ENCODE data around the gene TEPSIN.

TEPSIN gene

DNA sequence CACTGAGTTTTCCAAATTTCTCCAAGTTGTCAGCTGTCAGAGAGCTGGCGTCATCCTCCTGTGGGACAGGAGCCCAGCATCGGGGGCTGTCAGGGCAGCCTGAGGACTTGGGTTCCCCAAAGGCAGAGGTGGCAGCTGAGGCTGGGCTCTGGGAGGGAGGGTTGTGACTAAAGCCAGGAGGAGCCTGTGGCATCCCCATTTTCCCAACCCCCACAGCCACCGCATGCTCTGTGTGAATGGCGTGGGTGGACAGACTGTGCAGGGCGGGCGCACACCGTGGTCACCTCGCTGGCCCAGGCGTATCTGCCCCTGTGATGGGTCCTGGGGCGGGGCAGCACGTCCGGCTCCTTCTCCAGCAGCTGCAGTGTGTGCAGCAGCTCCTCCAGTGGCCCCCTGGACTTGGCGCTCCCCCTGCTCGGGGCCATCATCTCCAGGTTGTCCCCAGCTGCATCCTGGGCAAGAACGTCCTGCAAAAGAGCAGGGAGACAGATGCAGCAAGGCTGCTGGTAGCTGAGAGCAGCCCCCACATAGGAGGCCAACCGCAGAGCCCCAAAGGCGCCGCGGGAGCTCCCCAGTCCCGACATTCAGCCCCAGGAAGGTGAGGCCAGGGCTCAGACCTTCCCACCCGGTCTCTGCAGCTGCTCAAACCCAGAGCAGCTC, 40.9 kb downstream of the TEPSIN start:
- DNase-seq (ENCODE audit: low read depth in 2 of 2) = no peak

DNA sequence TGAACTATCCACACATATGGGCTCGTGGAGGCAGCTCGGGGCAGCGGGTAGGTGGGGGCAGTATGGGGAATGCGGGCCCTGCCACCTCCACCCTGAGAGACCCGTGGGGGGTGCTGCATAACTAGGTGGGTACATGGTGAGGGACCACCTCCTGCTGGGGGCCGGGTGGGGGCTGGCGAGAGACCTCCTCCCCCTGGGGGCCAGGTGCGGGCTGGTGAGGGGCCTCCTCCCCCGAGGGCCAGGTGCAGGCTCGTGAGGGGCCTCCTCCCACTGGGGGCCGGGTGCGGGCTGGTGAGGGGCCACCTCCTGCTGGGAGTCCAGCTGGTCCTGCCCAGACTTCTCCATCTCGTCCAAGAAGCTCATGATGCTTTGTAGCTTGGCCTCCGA, 41.5 kb downstream of the TEPSIN start:
- no peak for DNase-seq (ENCODE audit: low read depth in 2 of 2)

DNA sequence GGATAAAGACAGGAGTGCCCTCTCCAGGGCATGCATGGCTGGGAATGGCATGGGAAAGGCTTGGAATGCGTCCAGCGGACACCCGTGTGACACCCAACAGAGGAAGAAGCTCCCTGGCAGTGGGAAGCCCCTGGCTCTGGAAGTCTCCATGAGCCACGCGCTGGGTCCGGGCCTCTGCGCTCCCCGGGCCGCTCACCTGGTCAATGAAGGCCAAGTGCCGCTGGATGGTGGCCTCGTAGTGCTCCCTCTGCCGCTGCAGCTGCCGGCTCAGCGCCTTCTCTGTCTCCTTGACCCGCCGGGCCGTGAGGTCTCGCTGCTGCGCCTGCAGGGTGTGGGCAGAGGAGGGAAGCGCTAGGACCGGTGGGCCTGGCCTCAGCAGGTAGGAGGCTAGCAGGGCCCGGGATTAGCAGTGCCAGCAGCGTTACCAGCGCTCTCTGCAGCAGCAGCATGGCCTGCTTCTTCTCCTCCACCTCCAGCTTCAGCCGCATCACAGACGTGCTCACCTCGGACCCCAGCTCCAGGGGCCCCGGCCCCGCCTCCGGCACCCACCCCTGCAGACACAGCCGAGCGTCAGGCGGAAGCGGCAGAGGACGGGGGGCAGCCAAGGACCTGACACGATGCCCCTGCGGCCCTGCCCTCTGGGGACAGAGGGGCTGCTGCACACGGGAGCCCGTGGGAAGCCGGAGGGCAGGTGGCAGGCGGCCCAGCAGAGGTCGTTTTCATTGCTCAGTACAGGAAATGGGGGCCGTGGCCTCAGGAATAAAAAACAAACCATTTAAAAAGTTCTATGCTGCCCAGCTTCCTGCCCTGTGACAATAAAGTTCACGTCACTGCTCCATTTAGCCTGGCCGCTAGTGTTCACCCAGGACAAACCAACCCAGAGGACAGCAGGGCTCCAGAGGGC, 42.1 kb downstream of the TEPSIN start:
- no peak for DNase-seq (ENCODE audit: low read depth in 2 of 2)

DNA sequence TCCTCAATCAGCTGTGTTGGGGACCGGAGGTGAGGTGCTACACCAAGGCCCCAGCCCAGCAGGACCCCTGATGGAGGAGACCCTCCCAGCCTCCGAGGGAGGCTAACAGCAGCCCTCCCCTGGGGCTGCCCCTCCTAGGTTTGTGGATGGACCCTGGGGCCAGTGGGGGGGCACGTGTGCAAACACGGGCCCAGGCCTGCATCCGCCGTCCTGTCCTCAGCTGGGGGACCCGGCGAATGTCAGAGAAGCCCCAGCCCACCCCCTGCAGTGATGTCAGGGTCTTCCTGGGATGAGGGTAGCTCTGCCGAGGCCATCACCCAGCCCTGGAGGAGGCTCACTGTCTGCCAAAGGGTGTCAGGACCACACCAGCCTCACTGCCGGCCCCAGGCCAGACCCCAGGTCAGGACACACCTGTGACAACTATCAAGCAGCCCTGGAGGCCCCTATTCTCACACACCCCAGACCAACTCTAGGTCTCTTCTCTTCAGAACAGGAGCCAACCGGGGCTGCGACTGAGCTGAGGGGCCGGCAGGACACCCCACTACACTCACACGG, 42.8 kb downstream of the TEPSIN start:
- DNase-seq (ENCODE audit: low read depth in 2 of 2) = no peak

DNA sequence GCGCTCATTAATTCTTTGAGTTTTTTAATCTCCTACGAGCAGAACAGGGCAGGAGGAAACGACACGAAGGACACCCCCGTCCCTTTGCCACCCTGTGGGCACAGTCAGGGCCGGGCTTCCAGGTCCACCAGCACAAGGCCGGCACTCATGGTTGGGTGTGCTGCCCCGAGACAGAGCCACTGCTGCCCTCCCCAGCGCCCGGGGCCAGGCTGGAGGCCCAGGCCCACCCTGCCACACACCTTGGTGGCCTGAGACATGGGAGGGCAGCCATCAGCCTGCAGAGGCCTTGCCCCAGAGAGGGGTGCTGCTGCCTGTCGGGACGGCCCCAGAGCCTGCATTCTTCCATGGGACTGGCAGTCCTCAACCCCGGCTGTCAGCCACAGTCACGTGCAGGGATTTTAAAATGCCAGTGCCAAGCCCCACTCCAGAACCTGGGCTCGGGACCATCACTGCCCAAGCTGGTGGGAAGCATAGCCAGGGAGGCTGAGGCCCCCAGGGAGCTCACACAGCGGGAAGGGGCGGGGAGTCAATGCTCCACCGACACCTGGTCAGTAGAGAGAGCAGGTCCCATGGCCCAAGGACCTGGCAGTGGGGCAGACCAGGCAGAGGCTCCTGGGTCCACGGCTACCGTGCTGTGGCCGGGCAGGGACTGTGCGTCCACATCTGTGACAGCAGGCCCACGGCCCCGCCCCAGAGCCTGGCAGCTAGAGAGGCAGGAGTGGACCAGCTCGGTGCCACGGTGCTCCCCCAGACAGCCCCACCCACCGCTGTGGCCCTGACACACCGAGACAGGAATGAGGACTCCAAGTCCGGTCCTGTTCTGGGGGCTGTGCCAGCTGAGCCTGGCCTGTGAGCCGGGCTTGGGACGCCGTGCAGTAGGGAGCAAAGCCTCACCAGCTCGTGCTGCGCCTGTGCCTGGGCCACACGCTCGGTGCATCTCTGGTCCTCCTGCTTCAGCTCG, 43.6 kb downstream of the TEPSIN start:
- no peak for DNase-seq (ENCODE audit: low read depth in 2 of 2)

DNA sequence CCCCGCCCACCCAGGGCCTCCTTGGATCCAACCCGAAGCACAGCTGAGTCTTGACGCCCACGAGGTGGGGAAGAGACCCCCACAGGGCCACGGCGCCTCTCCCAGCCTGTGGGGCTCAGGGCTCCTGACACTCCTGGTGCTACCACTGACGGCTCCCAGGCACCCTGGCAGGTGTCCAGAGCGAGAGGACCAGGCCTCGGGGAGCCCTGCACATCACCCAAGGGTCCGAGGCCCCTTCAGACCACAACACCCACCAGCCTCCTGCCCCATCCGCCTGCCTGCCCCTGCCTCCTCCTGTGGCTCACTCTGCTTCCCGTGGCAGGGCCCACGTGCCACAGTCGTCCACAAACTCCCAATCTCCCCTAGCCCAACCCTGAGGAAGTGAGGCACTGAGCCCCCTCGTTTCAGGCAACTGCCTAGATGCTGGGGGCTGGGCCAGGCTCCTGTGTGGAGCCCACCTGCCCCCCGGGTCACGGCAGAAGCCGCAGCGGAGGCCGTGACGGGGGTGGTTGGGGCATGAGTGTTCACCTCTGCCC, 44.6 kb downstream of the TEPSIN start:
- no peak for DNase-seq (ENCODE audit: low read depth in 2 of 2)

DNA sequence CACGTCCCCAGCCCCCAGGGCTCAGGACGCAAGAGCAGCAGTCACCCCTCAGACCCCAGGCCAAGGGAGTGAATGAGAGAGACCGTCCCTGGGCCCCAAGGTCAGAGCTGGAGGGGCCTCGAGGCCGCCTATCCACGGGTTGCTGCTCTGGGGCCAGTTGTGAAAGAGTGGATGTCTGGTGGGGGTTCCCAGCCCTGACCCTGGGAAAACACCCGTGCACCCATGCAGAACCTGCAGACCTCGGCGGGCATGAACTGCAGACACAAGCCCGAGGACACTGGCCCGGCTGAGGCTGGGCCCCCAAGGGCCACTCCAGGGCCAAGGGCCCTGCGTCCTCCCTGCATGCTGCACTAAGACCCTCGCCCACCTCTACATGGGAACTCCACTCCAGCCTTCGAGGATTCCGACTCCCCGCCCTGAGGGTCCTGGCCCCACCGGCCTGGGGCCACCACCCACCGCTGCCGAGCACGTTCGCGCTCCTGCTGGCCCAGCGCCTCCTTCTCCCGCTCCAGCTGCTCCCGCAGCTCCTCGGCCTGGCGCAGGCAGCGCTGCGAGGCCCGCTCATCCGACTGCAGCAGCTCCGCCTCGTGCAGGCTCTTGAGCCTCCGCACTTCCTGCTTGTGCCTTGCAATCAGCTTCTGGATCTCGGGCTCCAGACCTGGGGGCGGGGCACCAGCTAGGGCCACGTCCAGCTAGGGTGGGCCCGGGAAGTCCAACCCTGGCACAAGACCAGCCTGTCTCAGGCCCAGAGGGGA, 45.2 kb downstream of the TEPSIN start:
- no peak for DNase-seq (ENCODE audit: low read depth in 2 of 2)

DNA sequence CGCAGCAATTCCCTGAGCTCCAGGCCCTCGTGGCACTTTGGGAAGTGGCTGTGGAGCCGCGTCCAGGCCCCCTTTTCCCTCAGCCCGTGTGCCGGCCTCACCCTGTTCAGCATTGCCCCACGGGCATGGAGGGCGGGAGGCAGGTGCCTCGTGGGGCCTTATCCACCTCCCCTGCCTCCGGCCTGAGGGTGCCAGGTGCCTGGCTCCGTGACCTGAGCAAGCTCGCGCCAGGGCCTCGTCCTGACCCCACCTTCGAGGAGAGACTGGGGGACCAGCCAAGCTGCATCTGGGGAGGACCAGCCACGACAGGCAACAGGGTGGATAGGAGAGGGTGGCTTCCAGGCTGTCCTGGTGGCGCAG, 45.8 kb downstream of the TEPSIN start:
- no peak for DNase-seq (ENCODE audit: low read depth in 2 of 2)

DNA sequence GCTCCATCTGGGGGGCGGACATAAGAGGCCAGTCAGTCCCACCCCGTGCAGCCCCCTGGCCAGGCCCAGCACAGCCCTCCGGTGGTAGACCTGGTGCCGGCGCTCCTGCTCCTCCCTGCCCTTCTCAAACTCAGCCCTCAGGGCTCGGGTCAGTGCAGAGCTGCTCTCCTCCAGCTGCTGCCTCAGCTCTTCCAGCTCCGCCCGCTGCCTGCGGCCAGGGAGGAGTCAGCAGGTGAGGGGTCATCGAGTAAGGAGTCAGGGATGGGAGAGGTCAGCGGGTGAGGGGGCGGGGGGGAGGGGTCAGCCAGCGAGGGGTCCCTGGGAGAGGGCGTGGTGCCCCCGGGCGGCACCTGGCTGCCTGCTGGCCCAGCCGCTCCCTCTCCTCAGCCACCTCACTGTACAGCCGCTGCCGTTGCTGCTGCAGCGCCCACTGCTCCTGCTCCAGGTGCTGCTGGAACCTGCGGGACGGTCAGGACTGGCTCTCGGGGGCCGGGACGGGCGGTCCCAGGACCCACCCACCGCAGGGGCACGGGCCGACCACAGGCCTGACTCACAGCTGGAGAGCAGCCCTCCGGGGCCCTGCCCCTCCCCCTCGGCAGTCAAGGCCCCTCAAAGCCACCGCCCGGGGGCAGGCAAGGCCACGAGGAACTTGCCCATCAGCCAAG, 46.3 kb downstream of the TEPSIN start:
- DNase-seq (ENCODE audit: low read depth in 2 of 2) = no peak

DNA sequence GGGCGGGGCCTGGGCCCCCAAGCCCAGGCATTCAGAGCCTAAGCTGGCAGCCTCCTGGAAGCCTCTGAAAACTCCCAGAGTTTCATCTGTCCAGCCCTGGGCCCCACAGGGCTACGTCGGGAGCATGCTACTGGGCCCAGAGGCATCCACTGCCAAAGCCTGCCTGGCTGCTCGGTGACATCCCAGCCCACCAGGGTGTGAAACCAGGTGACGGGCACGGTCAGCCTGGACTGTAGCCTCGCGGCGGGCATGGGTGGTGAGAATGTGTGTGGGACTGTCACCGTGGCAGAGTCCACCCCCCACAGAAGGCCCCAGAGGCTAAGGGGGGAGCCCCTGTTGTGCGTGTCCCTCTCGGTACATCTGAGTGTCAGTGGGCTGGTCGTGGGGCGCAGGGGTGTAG, 47.2 kb downstream of the TEPSIN start:
- DNase-seq (ENCODE audit: low read depth in 2 of 2) = no peak

DNA sequence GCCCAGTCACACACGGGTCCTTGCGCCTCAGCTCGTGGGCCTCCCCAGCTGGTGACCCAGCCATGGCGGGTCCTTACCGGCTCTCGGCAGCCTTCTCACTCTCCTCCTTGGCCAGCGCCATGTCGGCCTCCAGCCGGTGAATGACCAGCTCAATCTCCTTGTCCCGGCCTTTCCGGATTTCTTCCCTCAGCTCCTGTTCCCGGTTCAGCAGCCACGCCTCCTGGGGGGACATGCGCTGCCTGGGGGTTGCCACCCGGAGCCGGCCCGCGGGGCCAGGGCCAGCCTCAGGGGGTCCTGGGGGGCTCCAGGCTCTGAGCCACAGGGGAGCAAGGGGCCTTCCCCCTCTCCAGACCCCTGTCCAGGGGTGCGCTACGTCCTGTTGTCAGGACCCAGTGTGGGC, 47.7 kb downstream of the TEPSIN start:
- no peak for DNase-seq (ENCODE audit: low read depth in 2 of 2)

DNA sequence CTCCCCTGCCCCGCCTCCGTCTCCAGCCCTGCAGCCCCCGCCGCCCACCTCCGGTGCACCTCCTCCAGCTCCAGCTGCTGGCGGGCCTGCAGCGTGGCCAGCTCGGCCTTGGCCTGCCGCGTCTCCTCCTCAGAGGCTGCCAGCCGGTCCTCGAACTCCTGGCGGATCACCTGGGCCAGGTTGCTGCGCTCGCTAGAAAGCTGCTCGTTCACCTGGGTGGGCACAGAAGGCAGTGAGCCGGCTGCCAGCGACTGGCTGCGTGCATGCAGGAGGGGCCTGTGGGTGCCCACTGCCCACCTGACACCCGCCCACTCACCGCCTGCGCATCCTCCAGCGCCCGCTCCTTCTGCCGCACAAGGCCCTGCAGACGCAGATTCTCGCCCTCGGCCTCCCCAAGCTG, 48.3 kb downstream of the TEPSIN start:
- DNase-seq (ENCODE audit: low read depth in 2 of 2) = no peak

DNA sequence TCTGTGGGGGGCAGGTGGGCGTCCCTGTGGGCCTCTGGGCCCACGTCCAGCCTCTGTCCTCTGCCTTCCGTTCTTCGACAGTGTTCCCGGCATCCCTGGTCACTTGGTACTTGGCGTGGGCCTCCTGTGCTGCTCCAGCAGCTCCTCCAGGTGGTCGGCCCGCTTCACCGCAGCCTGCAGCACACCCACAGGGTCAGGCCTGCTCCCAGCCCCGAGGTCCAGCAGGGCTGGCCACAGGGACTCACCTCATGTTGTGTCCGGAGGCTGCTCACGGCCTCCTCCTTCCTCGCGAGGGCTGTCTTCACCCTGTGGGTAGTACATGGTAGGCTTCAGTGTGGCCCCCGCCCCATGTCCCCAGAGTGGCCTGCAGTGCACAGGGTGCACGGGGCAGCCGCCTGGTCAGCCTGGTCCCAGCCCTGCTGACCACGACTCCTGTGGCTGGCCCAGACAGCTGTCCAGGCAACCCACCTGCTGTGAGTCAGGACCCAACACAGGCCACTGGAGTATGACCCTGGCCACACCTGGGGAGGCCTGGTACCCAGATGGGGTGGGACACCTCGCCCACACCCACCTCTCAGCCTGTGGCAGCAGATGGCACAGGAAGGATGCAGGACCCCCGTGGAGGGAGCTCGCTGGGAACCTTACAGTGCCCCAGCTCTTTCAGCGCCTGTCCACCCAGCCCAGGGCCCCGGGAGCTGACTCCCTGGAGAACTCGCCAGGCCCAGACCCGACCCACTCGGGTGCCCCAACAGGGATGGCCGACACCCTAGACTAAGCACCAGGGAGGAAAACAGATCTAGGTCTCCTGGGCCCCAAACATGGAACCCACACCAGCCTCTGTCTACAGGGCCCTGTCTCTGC, 49.0 kb downstream of the TEPSIN start:
- no peak for DNase-seq (ENCODE audit: low read depth in 2 of 2)

DNA sequence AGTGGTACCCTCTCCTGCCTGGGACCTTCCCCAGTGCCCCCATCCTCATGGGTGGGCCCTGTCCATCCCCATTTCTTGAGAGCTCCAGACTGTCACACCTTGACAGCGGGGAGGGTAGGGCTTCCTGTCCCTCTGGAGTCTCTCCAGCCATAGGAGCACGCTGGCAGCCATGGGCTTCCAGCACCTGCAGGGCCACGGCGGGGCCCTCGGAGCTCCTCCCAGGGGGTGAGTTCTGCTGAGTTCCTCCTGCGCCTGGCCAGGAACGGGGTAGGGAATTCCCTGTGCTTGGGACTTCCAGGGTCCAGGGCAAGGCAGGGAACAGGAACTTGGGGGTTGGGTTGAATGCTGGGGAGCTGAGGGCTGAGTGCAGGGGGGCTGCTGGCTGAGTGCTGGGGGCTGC, 49.8 kb downstream of the TEPSIN start:
- DNase-seq (ENCODE audit: low read depth in 2 of 2) = no peak

DNA sequence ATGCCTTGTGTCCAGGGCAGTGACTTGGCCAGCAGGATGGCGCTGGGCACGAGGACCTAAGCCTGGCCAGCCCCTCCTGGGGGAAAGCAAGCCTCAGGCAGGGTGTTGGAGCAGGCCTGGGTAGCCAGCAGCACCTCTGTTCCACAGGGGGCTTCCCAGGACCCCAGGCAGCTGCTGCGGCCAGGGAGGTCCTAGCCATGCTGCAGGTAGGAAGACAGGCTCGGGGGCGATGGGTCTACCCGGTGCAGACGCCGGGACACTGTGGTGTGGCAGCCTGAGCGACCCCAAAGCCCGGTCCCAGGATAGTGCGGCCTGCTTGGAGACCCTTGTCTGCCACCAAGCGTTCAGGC, 50.4 kb downstream of the TEPSIN start:
- no peak for DNase-seq (ENCODE audit: low read depth in 2 of 2)

DNA sequence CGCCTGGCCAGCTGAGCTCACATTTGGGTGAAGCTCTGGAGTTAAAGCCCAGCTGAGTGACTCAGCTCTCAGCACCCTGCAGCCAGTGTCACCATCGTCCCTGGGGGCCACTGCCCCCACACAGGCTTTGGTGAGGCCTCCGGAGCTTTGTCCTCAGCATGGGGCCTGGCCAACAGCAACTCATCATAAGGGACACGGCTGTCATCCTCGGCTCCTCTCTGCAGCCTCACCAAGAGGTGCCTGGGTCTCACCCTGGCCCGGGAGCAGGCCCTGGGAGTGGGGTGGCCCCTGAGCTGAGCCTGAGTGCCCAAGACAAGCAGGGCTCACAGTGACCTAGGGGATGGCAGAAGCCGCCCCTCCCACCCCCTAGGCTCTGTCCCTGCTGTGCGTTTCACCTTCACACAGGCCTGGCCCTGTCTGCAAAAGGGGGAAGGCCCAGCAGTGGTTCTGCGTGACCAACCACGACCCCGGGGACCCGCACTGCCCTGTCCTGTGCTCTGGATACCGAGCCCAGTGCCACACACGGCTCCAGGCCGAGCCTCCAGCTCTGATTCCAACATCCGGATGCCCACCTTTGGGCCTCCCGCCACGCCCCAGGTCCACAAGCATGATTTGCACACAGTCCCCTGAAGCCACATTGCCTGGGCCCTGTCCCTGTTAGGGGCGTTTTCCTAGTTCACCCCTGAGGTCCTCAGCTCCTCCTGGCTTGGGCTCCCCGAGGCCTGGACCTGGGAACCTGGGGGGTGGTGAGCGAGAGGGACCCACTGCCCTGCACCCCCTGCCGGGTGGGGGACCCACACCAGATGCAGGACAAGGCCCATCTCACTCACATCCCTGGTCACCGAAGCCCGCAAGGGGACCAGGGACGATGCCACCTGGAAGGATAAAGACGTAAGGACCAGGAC, 51.0 kb downstream of the TEPSIN start:
- no peak for DNase-seq (ENCODE audit: low read depth in 2 of 2)

DNA sequence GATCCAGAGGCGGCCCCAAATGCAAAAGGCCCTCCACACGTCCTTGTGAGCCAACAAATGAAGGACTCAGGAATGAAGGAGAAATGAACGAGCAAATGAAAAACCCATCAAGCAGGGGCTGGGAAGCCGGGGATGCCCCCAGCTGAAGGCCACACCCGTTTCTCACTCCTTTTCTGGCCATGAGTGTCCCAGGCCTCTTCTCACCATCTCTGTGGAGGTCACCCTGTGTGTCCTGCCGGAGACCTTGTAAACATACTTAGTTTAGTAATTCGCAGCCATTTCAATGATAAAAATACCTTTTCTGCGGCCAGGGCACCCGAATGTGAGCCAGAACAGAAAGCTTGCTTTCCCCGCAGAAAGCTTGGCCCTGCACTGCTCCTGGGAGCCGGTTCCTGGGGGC, 51.7 kb downstream of the TEPSIN start:
- no peak for DNase-seq (ENCODE audit: low read depth in 2 of 2)

DNA sequence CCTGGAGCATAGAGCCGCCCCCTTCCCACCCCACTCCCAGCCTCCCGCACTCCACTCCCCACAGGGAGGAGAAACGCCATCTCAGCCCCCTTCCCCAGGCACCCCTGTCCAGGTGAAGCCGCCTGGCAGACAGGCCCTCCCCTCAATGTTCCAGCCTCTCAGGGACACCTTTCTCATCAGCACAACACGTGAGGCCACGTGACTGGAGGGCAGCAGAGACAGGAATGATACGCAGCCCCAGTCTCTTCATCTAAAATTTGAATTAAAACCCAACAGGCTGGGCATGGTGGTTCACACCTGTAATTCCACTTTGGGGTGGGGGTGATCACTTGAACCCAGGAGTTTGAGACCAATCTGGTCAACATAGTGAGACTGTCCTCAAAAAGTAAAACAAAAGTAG, 52.7 kb downstream of the TEPSIN start:
- DNase-seq (ENCODE audit: low read depth in 2 of 2) = no peak

DNA sequence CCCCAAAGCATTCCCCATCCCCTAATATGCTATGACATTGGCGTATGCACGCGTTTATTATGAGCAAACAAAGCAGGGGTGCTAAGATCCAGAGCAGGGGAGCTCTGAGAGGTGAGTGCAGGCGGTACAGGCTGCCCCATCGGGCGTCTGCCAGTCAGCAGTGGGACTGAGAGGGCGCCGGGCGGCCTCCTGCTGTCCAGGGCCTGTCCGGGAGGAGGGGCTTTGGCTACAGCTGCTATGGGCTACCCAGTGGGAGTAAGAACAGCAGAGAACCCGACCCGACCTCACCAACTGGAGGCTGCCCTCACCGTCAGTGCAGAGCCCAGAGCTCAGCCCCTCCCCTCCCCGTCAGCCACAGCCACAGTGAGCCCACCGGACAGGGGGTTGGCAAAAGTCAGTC, 54.3 kb downstream of the TEPSIN start:
- no peak for DNase-seq (ENCODE audit: low read depth in 2 of 2)

Measured in stimulated activated CD4-positive, alpha-beta T cell treated with anti-CD3 and anti-CD28 coated beads, Interleukin-4, amount 100 ng/mL, for 48 hours (primary cell).